ENCODE results near the gene C9. TPM values are rescaled to one million over a fixed set of nuclear protein-coding genes. Genes with fewer than 3 reads are reported as not detected.
"Not testable (repeated sequence)": the region's sequence is repeated elsewhere in the genome, so short reads cannot be mapped to it uniquely, and the experiment has no call there.

The C9 gene
- total and polyA plus RNA-seq, 5 donors: 0.70 TPM; not detected in 4

GRCh38 chr5:39355324-39355723, 9.0 kb downstream of the C9 start:
- intact Hi-C loops (cut with DNase I): no loop called here
- peaks cover 6% of the 10 kb centered on the region for H3K9me3 ChIP-seq (ENCODE audit: control insufficient read depth, low read length)
- DNase-seq: no peak
- no peaks in the 10 kb centered on the region for H3K4me1 ChIP-seq (ENCODE audit: control insufficient read depth, insufficient read depth, low read length)
- no peaks in the 10 kb centered on the region for H3K27me3 ChIP-seq (ENCODE audit: control insufficient read depth, insufficient read depth)
- WGBS: 47% methylated on average over 3 of the region's 3 CpGs
- no peak overlapping the region for H3K27ac ChIP-seq (ENCODE audit: low read length)
- ATAC-seq: no peak
- no peak overlapping the region for H3K4me3 ChIP-seq (ENCODE audit: low read length)

GRCh38 chr5:39353717-39354399, 10.4 kb downstream of the C9 start:
- intact Hi-C loops (cut with DNase I): no loop called here
- no peaks in the 10 kb centered on the region for H3K4me1 ChIP-seq (ENCODE audit: control insufficient read depth, insufficient read depth, low read length)
- H3K27ac ChIP-seq (ENCODE audit: low read length): no peak overlapping the region
- H3K27me3 ChIP-seq (ENCODE audit: control insufficient read depth, insufficient read depth): no peaks in the 10 kb centered on the region
- 54% methylated on average over 1 of the region's 1 CpG for WGBS
- DNase-seq (no peak), ATAC-seq (no peak)
- peaks cover 6% of the 10 kb centered on the region for H3K9me3 ChIP-seq (ENCODE audit: control insufficient read depth, low read length)
- no peak overlapping the region for H3K4me3 ChIP-seq (ENCODE audit: low read length)

- Histone ChIP-seq H3K4me3 (ENCODE audit: low read length) (no peak overlapping the region), H3K27ac (ENCODE audit: low read length) (no peak overlapping the region), H3K9me3 (ENCODE audit: control insufficient read depth, low read length) (peaks cover 6% of the 10 kb centered on the region), H3K27me3 (ENCODE audit: control insufficient read depth, insufficient read depth) (no peaks in the 10 kb centered on the region), H3K4me1 (ENCODE audit: control insufficient read depth, insufficient read depth, low read length) (no peaks in the 10 kb centered on the region)
- ATAC-seq (no peak), DNase-seq (no peak)
- intact Hi-C loops (cut with DNase I): no loop called here
- WGBS: 55% methylated on average over 1 of the region's 1 CpG
These were observed 11.3 kb downstream of the C9 start for GRCh38 chr5:39352951-39353350.

DNA sequence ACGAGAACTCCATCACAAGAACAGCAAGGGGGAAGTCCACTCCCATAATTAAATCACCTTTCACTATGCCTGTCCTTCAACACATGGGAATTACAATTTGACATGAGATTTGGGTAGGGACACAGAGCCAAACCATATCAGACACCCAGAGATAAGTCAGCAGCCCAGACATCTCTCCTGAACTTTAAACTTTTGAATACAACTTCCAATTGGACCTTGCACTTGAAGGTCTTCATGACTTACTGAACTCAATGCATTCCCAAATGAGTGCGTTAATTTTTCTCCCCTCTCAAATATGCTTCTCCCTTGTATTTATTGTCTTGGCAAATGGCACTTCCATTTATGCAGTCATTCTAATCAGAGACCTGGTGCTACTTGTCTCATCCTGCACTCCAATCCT, 12.1 kb downstream of the C9 start:
- intact Hi-C loops (cut with DNase I): no loop called here
- 75% methylated on average over 2 of the region's 2 CpGs for WGBS
- no peaks in the 10 kb centered on the region for H3K27me3 ChIP-seq (ENCODE audit: control insufficient read depth, insufficient read depth)
- H3K9me3 ChIP-seq (ENCODE audit: control insufficient read depth, low read length): peaks cover 4% of the 10 kb centered on the region
- no peak overlapping the region for H3K4me3 ChIP-seq (ENCODE audit: low read length)
- ATAC-seq: no peak
- H3K27ac ChIP-seq (ENCODE audit: low read length): no peak overlapping the region
- no peaks in the 10 kb centered on the region for H3K4me1 ChIP-seq (ENCODE audit: control insufficient read depth, insufficient read depth, low read length)
- DNase-seq: no peak

- intact Hi-C loops (cut with DNase I): no loop called here
- Histone ChIP-seq H3K27ac (ENCODE audit: low read length) (no peak overlapping the region), H3K4me1 (ENCODE audit: control insufficient read depth, insufficient read depth, low read length) (no peaks in the 10 kb centered on the region), H3K27me3 (ENCODE audit: control insufficient read depth, insufficient read depth) (no peaks in the 10 kb centered on the region), H3K9me3 (ENCODE audit: control insufficient read depth, low read length) (peaks cover 4% of the 10 kb centered on the region), H3K4me3 (ENCODE audit: low read length) (no peak overlapping the region)
- DNase-seq: no peak
- no peak for ATAC-seq
- 79% methylated on average over 4 of the region's 4 CpGs for WGBS
These were observed 14.8 kb downstream of the C9 start for GRCh38 chr5:39349484-39349883.

- no peak overlapping the region for H3K4me3 ChIP-seq (ENCODE audit: low read length)
- 100% methylated on average over 1 of the region's 1 CpG for WGBS
- H3K9me3 ChIP-seq (ENCODE audit: control insufficient read depth, low read length): peaks cover 2% of the 10 kb centered on the region
- ATAC-seq: no peak
- intact Hi-C loops (cut with DNase I): no loop called here
- no peak for DNase-seq
- H3K27me3 ChIP-seq (ENCODE audit: control insufficient read depth, insufficient read depth): no peaks in the 10 kb centered on the region
- no peak overlapping the region for H3K27ac ChIP-seq (ENCODE audit: low read length)
- H3K4me1 ChIP-seq (ENCODE audit: control insufficient read depth, insufficient read depth, low read length): no peaks in the 10 kb centered on the region
These were observed 21.8 kb downstream of the C9 start for GRCh38 chr5:39342460-39342859.

GRCh38 chr5:39341896-39342295, 22.4 kb downstream of the C9 start:
- 69% methylated on average over 1 of the region's 1 CpG for WGBS
- peaks cover 2% of the 10 kb centered on the region for H3K9me3 ChIP-seq (ENCODE audit: control insufficient read depth, low read length)
- H3K27me3 ChIP-seq (ENCODE audit: control insufficient read depth, insufficient read depth): no peaks in the 10 kb centered on the region
- no peak for ATAC-seq
- DNase-seq: no peak
- no peaks in the 10 kb centered on the region for H3K4me1 ChIP-seq (ENCODE audit: control insufficient read depth, insufficient read depth, low read length)
- intact Hi-C loops (cut with DNase I): no loop called here
- no peak overlapping the region for H3K4me3 ChIP-seq (ENCODE audit: low read length)
- no peak overlapping the region for H3K27ac ChIP-seq (ENCODE audit: low read length)

GRCh38 chr5:39340506-39340905, 23.8 kb downstream of the C9 start:
- DNase-seq: no peak
- Histone ChIP-seq H3K27ac (ENCODE audit: low read length) (no peak overlapping the region), H3K4me1 (ENCODE audit: control insufficient read depth, insufficient read depth, low read length) (no peaks in the 10 kb centered on the region), H3K4me3 (ENCODE audit: low read length) (no peak overlapping the region), H3K9me3 (ENCODE audit: control insufficient read depth, low read length) (peaks cover 2% of the 10 kb centered on the region), H3K27me3 (ENCODE audit: control insufficient read depth, insufficient read depth) (no peaks in the 10 kb centered on the region)
- no peak for ATAC-seq
- WGBS: 57% methylated on average over 1 of the region's 1 CpG
- intact Hi-C loops (cut with DNase I): no loop called here

- Histone ChIP-seq H3K9me3 (ENCODE audit: control insufficient read depth, low read length) (peaks cover 3% of the 10 kb centered on the region), H3K4me1 (ENCODE audit: control insufficient read depth, insufficient read depth, low read length) (no peaks in the 10 kb centered on the region), H3K4me3 (ENCODE audit: low read length) (no peak overlapping the region), H3K27me3 (ENCODE audit: control insufficient read depth, insufficient read depth) (no peaks in the 10 kb centered on the region), H3K27ac (ENCODE audit: low read length) (no peak overlapping the region)
- 70% methylated on average over 1 of the region's 1 CpG for WGBS
- DNase-seq: no peak
- intact Hi-C loops (cut with DNase I): no loop called here
- ATAC-seq: no peak
These were observed 26.9 kb downstream of the C9 start for GRCh38 chr5:39337252-39337915.

DNA sequence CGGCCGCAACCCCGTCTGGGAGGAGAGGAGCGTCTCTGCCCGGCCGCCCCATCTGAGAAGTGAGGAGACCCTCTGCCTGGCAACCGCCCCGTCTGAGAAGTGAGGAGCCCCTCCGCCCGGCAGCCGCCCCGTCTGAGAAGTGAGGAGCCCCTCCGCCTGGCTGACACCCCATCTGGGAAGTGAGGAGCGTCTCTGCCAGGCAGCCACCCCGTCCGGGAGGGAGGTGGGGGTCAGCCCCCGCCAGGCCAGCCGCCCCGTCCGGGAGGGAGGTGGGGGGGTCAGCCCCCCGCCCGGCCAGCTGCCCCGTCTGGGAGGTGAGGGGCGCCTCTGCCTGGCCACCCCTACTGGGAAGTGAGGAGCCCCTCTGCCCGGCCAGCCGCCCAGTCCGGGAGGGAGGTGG, 30.0 kb downstream of the C9 start:
- H3K27me3 ChIP-seq (ENCODE audit: control insufficient read depth, insufficient read depth); H3K27ac ChIP-seq (ENCODE audit: low read length); H3K4me3 ChIP-seq (ENCODE audit: low read length); ATAC-seq; H3K9me3 ChIP-seq (ENCODE audit: control insufficient read depth, low read length); H3K4me1 ChIP-seq (ENCODE audit: control insufficient read depth, insufficient read depth, low read length); intact Hi-C loops (cut with DNase I): not testable (repeated sequence)
- DNase-seq: peak in 1 of 3 donors; percentile 41
- WGBS: 87% methylated on average over 26 of the region's 27 CpGs

DNA sequence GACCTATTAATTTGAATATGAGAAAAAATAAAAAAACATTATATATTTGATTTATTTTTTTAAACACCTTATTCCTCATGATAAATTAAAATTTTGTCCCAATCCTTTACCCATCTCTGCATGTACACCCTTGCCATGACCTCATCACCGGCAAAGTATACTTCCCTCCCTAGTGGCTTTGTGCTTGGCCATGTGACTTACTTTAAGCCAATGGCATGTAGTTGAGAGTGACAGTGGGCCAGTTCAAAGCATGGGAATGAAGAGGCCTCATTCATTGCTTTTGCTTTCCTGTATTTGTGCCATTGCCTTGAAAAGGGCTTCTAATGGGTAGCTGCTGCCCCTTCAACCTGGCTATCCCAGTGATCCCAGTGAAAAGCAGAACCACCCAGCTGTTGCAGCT, 31.2 kb downstream of the C9 start:
- ATAC-seq (no peak), DNase-seq (no peak)
- intact Hi-C loops (cut with DNase I): no loop called here
- H3K27me3 ChIP-seq (ENCODE audit: control insufficient read depth, insufficient read depth): no peaks in the 10 kb centered on the region
- 88% methylated on average over 1 of the region's 1 CpG for WGBS
- no peak overlapping the region for H3K27ac ChIP-seq (ENCODE audit: low read length)
- H3K4me3 ChIP-seq (ENCODE audit: low read length): no peak overlapping the region
- H3K9me3 ChIP-seq (ENCODE audit: control insufficient read depth, low read length): peaks cover 1% of the 10 kb centered on the region
- no peaks in the 10 kb centered on the region for H3K4me1 ChIP-seq (ENCODE audit: control insufficient read depth, insufficient read depth, low read length)

All from right cardiac atrium (tissue), 5 donors.